WI38 (cell line): Measurements from ENCODE around the gene RBM47.
"Not testable (repeated sequence)": the region's sequence is repeated elsewhere in the genome, so short reads cannot be mapped to it uniquely, and the experiment has no call there.

Source experiments
- H3K4me3 ChIP-seq: 2 replicates; pipeline ENCODE4 v1.5.1; 2011; ENCODE audit warnings: low read depth, mild to moderate bottlenecking, control low read depth, low read length
- CTCF ChIP-seq: IDR thresholded peaks from 2 replicates; pipeline ENCODE4 v1.5.1; 2012; ENCODE audit warnings: low read depth, mild to moderate bottlenecking, control low read depth, low read length

RBM47 gene

GRCh38 chr4:40446839-40447238 lies 182.8 kb downstream of the RBM47 start:
- no peak overlapping the region for H3K4me3 ChIP-seq
- no peak for TF ChIP-seq CTCF

GRCh38 chr4:40446261-40446750 lies 183.4 kb downstream of the RBM47 start:
- H3K4me3 ChIP-seq = not testable (repeated sequence)

GRCh38 chr4:40445671-40446070 lies 184.0 kb downstream of the RBM47 start:
- no peak overlapping the region for H3K4me3 ChIP-seq
- TF ChIP-seq CTCF = no peak

- no peak for TF ChIP-seq CTCF
- no peak overlapping the region for H3K4me3 ChIP-seq
Measured at GRCh38 chr4:40441430-40441829, 188.2 kb downstream of the RBM47 start.

- H3K4me3 ChIP-seq = no peak overlapping the region
- no peak for TF ChIP-seq CTCF
Measured at GRCh38 chr4:40439519-40439918, 190.1 kb downstream of the RBM47 start.

- H3K4me3 ChIP-seq = no peak overlapping the region
- no peak for TF ChIP-seq CTCF
Measured at GRCh38 chr4:40438384-40439026, 191.2 kb downstream of the RBM47 start.

GRCh38 chr4:40437741-40438383 lies 191.8 kb downstream of the RBM47 start:
- no peak overlapping the region for H3K4me3 ChIP-seq
- no peak for TF ChIP-seq CTCF

- H3K4me3 ChIP-seq = not testable (repeated sequence)
Measured at GRCh38 chr4:40435306-40435705, 194.4 kb downstream of the RBM47 start.
